GM13977 (cell line): ENCODE data around the gene RPS6KA1.

ENCODE experiments used
- DNase-seq: peaks from one replicate; pipeline ENCODE4 v3.0.0; 2012; ENCODE audit warnings: low spot score
- CTCF ChIP-seq: IDR thresholded peaks from 2 replicates; pipeline ENCODE4 v1.5.1; 2012; ENCODE audit warnings: mild to moderate bottlenecking, control low read depth; ENCODE audit not compliant: insufficient read depth; ENCODE audit errors: extremely low read depth, missing control alignments
- in situ Hi-C: fragments of 300-500 bp; cut with MboI; formaldehyde crosslinking; loops from one replicate; pipeline ENCODE4 v1.12.0; 2022; ENCODE audit warnings: low sequenced_read_pairs, low pct_unique_long_range_greater_than_20kb, mixed read lengths, inconsistent platforms; ENCODE audit not compliant: unreplicated experiment

RPS6KA1 gene

GRCh38 chr1:26555550-26555981, 26.0 kb downstream of the RPS6KA1 start:
- in situ Hi-C loops, result no loop called here
- no peak for TF ChIP-seq CTCF

GRCh38 chr1:26556111-26556510, 26.6 kb downstream of the RPS6KA1 start:
- TF ChIP-seq CTCF, result no peak
- in situ Hi-C loops, result no loop called here
- DNase-seq, result no peak

More at GRCh38 chr1:26555550-26555981, 26.0 kb downstream of the RPS6KA1 start:
- DNase-seq, result no peak

- no peak for DNase-seq
- in situ Hi-C loops, result no loop called here
- no peak for TF ChIP-seq CTCF
Measured at GRCh38 chr1:26557008-26557407, 27.4 kb downstream of the RPS6KA1 start.

- TF ChIP-seq CTCF, result no peak
- DNase-seq, result no peak
- in situ Hi-C loops, result no loop called here
Measured at GRCh38 chr1:26558685-26559048, 29.1 kb downstream of the RPS6KA1 start.

- no peak for DNase-seq
- TF ChIP-seq CTCF, result no peak
- in situ Hi-C loops, result no loop called here
Measured at GRCh38 chr1:26560403-26560780, 30.8 kb downstream of the RPS6KA1 start.

GRCh38 chr1:26570287-26570686, 40.7 kb downstream of the RPS6KA1 start:
- no peak for TF ChIP-seq CTCF
- in situ Hi-C loops, result no loop called here
- DNase-seq, result no peak

- DNase-seq, result no peak
- no peak for TF ChIP-seq CTCF
- in situ Hi-C loops, result no loop called here
Measured at GRCh38 chr1:26571381-26571780, 41.8 kb downstream of the RPS6KA1 start.
